Fibroblast of villous mesenchyme (primary cell): Measurements from ENCODE around the gene ANGEL1. TPM values are rescaled to one million over a fixed set of nuclear protein-coding genes. Genes with fewer than 3 reads are reported as not detected.

Experiments used
- DNase-seq: peaks from one replicate; pipeline ENCODE4 v3.0.0-alpha.2; 2010; ENCODE audit warnings: low read depth
- H3K4me3 ChIP-seq: 2 replicates; pipeline ENCODE4 v1.5.1; 2011; ENCODE audit warnings: low read depth, mild to moderate bottlenecking, low read length
- total RNA-seq: library from RNA; depleted of rRNA; stranded (reverse); fragments of >200 nt; gene quantifications from 2 replicates; pipeline ENCODE4 v1.2.3, GENCODE V29; 2012
- TF ChIP-seq, protein P1 (sequence below): IDR thresholded peaks from 2 replicates; pipeline ENCODE4 v1.5.1; 2012; ENCODE audit warnings: low read depth, mild to moderate bottlenecking, low read length; ENCODE audit not compliant: insufficient read depth

The ANGEL1 gene
- total RNA-seq, 1 donor: 10.4 TPM

DNA sequence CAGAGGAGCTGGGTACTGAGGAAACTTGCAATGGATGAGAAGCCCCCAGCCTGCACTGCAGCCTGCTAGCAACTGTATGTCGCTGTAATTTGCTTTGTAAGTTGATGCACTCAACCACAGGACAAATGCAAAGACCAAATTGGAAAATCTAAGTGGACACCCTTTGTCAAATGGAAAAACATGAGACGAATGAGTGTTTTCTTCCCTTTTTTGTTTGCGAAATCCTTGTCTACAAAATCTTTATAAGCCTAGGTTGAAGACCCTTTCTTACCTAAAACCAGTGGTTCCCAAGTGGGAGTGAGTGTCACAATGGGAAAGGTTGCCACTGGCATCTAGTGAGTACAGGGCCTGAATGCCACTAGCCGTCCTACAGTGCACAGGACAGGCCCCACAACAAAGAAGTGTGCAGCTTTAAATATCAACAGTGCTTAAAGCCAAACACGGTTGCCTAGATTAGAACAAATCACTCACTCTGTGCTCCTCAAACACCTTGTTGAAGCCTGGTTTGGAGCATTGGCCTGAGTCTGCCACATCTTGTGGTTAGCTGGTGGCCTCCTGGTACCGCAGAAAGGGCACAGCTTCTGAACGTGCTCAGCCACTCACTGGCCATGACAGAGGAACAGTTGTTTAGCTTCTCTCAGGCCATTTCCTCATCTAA, 59.0 kb downstream of the ANGEL1 start:
- no peak for DNase-seq
- TF ChIP-seq, protein P1, sequence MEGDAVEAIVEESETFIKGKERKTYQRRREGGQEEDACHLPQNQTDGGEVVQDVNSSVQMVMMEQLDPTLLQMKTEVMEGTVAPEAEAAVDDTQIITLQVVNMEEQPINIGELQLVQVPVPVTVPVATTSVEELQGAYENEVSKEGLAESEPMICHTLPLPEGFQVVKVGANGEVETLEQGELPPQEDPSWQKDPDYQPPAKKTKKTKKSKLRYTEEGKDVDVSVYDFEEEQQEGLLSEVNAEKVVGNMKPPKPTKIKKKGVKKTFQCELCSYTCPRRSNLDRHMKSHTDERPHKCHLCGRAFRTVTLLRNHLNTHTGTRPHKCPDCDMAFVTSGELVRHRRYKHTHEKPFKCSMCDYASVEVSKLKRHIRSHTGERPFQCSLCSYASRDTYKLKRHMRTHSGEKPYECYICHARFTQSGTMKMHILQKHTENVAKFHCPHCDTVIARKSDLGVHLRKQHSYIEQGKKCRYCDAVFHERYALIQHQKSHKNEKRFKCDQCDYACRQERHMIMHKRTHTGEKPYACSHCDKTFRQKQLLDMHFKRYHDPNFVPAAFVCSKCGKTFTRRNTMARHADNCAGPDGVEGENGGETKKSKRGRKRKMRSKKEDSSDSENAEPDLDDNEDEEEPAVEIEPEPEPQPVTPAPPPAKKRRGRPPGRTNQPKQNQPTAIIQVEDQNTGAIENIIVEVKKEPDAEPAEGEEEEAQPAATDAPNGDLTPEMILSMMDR: no peak
- no peak overlapping the region for H3K4me3 ChIP-seq

DNA sequence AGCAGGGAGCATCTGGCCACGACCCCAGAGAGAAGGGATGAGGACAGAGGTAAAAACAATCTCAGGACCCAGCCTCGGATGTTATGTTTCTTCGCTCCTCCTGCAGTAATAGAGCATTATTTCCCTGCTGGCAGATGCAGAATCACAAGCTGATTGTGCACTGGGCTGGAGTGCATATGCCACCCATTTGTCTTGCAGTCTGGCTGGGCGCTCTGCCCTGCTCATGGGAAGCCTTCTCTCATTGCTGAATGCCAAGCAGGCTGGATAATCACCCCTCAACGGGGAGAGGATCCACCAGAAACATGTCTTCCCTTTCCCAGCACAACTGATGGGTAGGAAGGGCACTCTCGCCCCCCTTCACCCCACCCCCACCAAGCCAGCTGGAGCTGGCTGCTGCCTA, 59.9 kb downstream of the ANGEL1 start:
- DNase-seq: no peak
- no peak overlapping the region for H3K4me3 ChIP-seq
- TF ChIP-seq, protein P1: no peak

DNA sequence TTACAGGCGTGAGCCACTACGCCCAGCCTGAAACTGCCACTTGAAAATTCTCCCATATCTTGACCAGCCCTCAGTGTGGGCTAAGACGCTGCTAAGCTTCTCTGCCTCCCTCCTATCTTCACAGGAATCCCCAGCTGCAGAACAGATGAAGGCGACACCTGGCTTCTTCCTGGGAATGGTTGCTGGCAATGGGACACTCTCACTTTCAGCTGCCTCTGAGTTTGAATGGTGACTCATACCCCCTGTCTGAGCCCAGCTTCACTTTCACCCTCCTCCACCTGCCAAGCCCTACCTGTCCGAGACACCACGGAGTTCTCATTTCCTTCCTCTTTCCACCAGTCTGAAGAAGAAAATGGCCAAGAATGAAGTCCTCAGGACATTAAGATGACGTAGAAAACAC, 69.7 kb downstream of the ANGEL1 start:
- no peak overlapping the region for H3K4me3 ChIP-seq
- DNase-seq: no peak
- TF ChIP-seq, protein P1: no peak

DNA sequence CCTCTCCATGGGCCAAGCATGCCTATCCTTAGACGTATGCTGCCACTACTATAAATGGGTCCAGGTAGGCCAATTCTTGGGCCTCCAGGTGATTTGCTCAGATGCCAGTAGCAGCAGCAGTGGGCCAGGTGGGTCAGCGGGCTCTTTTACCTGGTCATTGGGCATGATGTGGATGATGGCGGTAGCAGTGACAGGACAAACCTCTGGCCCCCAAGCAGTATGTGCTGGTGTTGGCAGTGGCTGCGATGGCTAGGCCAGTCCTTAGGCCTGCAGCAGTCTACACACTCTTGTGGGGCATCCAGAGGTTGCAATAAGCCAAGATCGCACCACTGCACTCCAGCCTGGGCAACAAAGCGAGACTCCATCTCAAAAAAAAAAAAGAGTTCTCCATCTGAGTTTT, 70.5 kb downstream of the ANGEL1 start:
- TF ChIP-seq, protein P1: no peak
- no peak overlapping the region for H3K4me3 ChIP-seq
- no peak for DNase-seq

DNA sequence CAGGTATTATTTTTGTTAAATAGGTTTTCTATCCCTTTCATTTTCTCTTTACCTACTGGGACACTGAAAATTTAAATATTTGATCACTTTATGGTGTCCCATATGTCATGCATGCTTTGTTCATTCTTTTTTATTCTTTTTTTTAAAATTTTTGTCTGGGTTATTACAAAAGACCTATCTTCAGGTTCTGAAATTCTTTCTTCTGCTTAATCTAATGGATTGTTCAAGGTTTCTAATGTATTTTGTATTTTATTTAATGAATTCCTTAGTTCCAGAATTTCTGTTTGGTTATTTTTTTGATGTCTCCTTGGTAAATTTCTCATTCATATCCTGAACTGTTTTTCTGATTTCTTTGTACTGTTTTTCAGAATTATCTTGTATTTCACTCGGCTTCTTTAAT, 71.6 kb downstream of the ANGEL1 start:
- TF ChIP-seq, protein P1: no peak
- H3K4me3 ChIP-seq: no peak overlapping the region
- no peak for DNase-seq

Other genes with a start within 250 kb of the ANGEL1 start
- 3.9 and 5.8 TPM in 2 replicates for gene VASH1, start 51.4 kb downstream of the ANGEL1 start, total RNA-seq
- not detected in 2 replicates for gene LRRC74A, start 13.5 kb upstream of the ANGEL1 start, total RNA-seq
- gene IRF2BPL, start 215.8 kb upstream of the ANGEL1 start, total RNA-seq: 40.2 and 44.1 TPM in 2 replicates